ENCODE measurements around the gene CGAS. TPM values are rescaled to one million over a fixed set of nuclear protein-coding genes. Genes with fewer than 3 reads are reported as not detected.

The CGAS gene
- total and polyA plus RNA-seq, 2 of the 13 experiments (the other 11 are each of a cell fraction or from before 2014, with no cell fraction given), result 0.03 to 0.07 TPM

DNA sequence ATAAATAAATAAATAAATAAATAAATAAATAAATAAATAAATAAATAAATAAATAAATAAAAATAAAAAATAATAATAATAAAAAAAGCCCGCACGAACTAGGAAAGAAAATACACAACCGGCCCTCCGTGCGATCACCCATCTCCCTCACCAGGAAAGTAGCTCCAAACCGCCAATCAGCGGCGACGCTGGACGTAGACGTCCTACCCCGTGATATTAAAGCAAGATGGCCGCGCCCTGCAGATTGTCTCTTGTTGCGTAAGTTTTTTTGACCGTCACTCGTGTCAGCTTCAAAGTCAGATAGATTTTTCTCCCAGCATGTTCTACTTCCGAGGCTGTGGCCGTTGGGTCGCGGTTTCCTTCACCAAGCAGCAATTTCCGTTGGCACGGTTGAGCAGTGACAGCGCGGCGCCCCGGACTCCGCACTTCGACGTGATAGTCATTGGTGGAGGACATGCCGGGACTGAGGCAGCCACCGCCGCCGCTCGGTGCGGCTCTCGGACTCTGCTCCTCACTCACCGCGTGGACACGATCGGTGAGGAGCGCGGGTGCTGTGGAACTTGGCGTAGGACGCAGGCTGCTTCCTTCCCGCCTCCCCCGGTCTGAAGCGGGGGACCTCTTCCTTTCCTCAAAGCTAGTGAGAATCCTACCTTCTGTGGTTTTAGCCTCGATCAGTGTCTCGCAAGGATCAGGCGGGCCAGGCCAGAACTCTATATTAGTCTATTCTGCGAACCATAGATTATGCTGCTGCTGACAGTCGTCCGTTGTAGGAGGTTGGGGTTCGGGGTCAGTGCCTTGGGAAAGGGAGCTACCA is 9.6 kb upstream of the CGAS start, which contains the start of gene MTO1 (continued):
- TF ChIP-seq, protein P1, sequence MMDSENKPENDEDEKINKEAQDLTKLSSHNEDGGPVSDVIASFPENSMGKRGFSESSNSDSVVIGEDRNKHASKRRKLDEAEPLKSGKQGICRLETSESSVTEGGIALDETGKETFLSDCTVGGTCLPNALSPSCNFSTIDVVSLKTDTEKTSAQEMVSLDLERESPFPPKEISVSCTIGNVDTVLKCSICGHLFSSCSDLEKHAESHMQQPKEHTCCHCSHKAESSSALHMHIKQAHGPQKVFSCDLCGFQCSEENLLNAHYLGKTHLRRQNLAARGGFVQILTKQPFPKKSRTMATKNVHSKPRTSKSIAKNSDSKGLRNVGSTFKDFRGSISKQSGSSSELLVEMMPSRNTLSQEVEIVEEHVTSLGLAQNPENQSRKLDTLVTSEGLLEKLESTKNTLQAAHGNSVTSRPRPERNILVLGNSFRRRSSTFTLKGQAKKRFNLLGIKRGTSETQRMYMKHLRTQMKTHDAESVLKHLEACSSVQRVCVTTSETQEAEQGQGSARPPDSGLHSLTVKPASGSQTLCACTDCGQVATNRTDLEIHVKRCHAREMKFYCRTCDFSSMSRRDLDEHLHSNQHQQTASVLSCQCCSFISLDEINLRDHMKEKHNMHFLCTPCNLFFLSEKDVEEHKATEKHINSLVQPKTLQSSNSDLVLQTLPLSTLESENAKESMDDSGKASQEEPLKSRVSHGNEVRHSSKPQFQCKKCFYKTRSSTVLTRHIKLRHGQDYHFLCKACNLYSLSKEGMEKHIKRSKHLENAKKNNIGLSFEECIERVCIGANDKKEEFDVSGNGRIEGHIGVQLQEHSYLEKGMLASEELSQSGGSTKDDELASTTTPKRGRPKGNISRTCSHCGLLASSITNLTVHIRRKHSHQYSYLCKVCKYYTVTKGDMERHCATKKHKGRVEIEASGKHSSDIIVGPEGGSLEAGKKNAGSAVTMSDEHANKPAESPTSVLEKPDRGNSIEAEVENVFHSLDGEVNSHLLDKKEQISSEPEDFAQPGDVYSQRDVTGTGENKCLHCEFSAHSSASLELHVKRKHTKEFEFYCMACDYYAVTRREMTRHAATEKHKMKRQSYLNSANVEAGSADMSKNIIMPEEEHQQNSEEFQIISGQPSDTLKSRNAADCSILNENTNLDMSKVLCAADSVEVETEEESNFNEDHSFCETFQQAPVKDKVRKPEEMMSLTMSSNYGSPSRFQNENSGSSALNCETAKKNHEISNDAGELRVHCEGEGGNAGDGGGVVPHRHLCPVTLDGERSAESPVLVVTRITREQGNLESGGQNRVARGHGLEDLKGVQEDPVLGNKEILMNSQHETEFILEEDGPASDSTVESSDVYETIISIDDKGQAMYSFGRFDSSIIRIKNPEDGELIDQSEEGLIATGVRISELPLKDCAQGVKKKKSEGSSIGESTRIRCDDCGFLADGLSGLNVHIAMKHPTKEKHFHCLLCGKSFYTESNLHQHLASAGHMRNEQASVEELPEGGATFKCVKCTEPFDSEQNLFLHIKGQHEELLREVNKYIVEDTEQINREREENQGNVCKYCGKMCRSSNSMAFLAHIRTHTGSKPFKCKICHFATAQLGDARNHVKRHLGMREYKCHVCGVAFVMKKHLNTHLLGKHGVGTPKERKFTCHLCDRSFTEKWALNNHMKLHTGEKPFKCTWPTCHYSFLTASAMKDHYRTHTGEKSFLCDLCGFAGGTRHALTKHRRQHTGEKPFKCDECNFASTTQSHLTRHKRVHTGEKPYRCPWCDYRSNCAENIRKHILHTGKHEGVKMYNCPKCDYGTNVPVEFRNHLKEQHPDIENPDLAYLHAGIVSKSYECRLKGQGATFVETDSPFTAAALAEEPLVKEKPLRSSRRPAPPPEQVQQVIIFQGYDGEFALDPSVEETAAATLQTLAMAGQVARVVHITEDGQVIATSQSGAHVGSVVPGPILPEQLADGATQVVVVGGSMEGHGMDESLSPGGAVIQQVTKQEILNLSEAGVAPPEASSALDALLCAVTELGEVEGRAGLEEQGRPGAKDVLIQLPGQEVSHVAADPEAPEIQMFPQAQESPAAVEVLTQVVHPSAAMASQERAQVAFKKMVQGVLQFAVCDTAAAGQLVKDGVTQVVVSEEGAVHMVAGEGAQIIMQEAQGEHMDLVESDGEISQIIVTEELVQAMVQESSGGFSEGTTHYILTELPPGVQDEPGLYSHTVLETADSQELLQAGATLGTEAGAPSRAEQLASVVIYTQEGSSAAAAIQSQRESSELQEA (CRISPR knock-in tag; IDR thresholded peaks at IDR 0.05; ENCODE audit: not compliant biosample characterization), result peak; percentile 50
- TF ChIP-seq, protein P2, sequence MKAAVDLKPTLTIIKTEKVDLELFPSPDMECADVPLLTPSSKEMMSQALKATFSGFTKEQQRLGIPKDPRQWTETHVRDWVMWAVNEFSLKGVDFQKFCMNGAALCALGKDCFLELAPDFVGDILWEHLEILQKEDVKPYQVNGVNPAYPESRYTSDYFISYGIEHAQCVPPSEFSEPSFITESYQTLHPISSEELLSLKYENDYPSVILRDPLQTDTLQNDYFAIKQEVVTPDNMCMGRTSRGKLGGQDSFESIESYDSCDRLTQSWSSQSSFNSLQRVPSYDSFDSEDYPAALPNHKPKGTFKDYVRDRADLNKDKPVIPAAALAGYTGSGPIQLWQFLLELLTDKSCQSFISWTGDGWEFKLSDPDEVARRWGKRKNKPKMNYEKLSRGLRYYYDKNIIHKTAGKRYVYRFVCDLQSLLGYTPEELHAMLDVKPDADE (CRISPR knock-in tag; IDR thresholded peaks at IDR 0.05), result no peak
- 0 out of 2 replicates have a peak, but pooled peaks have one; percentile 52 for TF ChIP-seq ZFYVE20 (CRISPR knock-in tag; IDR thresholded peaks at IDR 0.05; ENCODE audit: borderline replicate concordance, low read depth)
- no peak for TF ChIP-seq ZNF720 (CRISPR knock-in tag; IDR thresholded peaks at IDR 0.05)
- peak; percentile 67; the same call in 1 of the 2 replicates for TF ChIP-seq MXD4 (CRISPR knock-in tag; IDR thresholded peaks at IDR 0.05)
- TF ChIP-seq, protein P3, sequence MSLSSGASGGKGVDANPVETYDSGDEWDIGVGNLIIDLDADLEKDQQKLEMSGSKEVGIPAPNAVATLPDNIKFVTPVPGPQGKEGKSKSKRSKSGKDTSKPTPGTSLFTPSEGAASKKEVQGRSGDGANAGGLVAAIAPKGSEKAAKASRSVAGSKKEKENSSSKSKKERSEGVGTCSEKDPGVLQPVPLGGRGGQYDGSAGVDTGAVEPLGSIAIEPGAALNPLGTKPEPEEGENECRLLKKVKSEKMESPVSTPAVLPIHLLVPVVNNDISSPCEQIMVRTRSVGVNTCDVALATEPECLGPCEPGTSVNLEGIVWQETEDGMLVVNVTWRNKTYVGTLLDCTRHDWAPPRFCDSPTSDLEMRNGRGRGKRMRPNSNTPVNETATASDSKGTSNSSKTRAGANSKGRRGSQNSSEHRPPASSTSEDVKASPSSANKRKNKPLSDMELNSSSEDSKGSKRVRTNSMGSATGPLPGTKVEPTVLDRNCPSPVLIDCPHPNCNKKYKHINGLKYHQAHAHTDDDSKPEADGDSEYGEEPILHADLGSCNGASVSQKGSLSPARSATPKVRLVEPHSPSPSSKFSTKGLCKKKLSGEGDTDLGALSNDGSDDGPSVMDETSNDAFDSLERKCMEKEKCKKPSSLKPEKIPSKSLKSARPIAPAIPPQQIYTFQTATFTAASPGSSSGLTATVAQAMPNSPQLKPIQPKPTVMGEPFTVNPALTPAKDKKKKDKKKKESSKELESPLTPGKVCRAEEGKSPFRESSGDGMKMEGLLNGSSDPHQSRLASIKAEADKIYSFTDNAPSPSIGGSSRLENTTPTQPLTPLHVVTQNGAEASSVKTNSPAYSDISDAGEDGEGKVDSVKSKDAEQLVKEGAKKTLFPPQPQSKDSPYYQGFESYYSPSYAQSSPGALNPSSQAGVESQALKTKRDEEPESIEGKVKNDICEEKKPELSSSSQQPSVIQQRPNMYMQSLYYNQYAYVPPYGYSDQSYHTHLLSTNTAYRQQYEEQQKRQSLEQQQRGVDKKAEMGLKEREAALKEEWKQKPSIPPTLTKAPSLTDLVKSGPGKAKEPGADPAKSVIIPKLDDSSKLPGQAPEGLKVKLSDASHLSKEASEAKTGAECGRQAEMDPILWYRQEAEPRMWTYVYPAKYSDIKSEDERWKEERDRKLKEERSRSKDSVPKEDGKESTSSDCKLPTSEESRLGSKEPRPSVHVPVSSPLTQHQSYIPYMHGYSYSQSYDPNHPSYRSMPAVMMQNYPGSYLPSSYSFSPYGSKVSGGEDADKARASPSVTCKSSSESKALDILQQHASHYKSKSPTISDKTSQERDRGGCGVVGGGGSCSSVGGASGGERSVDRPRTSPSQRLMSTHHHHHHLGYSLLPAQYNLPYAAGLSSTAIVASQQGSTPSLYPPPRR (CRISPR knock-in tag; IDR thresholded peaks at IDR 0.05; ENCODE audit: borderline replicate concordance), result 0 out of 2 replicates have a peak, but pooled peaks have one; percentile 42
- TF ChIP-seq CREB1 (IDR thresholded peaks at IDR 0.05), result peak; percentile 48; the same call in 1 of the 2 replicates
- peak; percentile 50; the same call in 1 of the 2 replicates for TF ChIP-seq CREB1 (CRISPR knock-in tag; IDR thresholded peaks at IDR 0.05)
- TF ChIP-seq ZNF749 (CRISPR knock-in tag; IDR thresholded peaks at IDR 0.05; ENCODE audit: borderline replicate concordance), result no peak
- no peak for TF ChIP-seq SMARCE1 (IDR thresholded peaks at IDR 0.05; ENCODE audit: borderline replicate concordance)
- TF ChIP-seq PHF5A (CRISPR knock-in tag; IDR thresholded peaks at IDR 0.05; ENCODE audit: low read depth, unreplicated experiment), result no peak
- TF ChIP-seq, protein P4, sequence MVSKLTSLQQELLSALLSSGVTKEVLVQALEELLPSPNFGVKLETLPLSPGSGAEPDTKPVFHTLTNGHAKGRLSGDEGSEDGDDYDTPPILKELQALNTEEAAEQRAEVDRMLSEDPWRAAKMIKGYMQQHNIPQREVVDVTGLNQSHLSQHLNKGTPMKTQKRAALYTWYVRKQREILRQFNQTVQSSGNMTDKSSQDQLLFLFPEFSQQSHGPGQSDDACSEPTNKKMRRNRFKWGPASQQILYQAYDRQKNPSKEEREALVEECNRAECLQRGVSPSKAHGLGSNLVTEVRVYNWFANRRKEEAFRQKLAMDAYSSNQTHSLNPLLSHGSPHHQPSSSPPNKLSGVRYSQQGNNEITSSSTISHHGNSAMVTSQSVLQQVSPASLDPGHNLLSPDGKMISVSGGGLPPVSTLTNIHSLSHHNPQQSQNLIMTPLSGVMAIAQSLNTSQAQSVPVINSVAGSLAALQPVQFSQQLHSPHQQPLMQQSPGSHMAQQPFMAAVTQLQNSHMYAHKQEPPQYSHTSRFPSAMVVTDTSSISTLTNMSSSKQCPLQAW (CRISPR knock-in tag; IDR thresholded peaks at IDR 0.05), result no peak
